Dedifferentiated amniotic fluid mesenchymal stem cell (primary cell): ENCODE results near the gene TRIP13.

Source experiments
- DNase-seq: peaks from one replicate; pipeline ENCODE4 v3.0.0-alpha.2; 2016; ENCODE audit errors: extremely low spot score

TRIP13 gene

GRCh38 chr5:854966-855743, 37.5 kb upstream of the TRIP13 start:
- DNase-seq, result no peak

DNA sequence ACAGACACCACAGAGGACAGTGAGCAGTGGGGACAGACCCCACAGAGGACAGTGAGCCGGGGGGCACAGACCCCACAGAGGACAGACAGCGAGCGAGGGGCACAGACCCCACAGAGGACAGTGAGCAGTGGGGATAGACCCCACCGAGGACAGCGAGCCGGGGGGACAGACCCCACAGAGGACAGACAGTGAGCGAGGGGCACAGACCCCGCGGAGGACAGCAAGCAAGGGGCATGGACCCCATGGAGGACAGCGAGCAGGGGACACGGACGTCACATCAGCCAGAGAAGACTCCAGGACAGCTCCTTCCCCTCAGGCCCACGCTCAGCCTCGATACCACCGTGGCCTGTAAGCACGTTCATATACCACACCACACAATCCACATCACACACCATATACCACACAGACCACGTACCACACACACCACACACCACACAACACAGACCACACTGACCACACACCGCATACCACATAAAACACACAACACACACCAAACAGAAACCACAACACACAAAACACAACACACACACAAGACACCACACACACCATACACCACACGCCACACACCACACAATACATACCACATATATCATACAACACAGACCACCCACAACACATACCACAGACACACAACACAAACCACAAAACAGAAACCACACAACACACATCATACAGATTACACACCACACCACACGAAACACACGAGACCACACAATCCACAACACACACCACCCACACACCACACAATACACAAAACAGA, 36.7 kb upstream of the TRIP13 start:
- no peak for DNase-seq

- DNase-seq, result no peak
Observed at GRCh38 chr5:856531-857425, 35.9 kb upstream of the TRIP13 start.

- DNase-seq, result no peak
Observed at GRCh38 chr5:858726-859125, 34.0 kb upstream of the TRIP13 start.

- DNase-seq, result no peak
Observed at GRCh38 chr5:859391-859790, 33.3 kb upstream of the TRIP13 start.

DNA sequence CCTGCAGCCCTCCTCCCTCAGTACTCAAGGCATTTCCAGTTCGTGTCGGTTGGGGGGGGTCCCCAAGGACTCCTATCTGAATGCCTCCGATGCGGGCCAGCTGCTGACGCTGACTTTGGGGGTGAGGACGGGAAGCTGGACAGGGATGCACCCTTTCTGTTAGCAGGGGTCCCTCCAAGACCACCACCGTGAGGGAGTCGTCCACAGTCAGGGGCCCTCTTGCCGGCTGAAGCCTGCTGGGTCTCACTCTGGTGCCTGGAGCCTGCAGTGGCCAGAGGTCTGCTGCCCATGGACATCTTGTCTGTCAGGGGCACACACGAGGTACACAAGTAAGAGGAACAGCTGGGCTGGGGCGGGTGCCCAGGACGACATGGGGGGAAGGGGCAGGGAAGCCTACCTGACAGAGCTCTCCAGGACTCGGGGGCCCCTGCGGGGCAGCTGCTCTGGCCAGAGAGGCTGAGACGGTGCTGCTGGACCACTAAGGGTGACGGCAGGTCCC, 32.8 kb upstream of the TRIP13 start:
- no peak for DNase-seq

GRCh38 chr5:860506-861150, 32.1 kb upstream of the TRIP13 start:
- DNase-seq, result no peak

GRCh38 chr5:861442-862366, 31.0 kb upstream of the TRIP13 start:
- no peak for DNase-seq

DNA sequence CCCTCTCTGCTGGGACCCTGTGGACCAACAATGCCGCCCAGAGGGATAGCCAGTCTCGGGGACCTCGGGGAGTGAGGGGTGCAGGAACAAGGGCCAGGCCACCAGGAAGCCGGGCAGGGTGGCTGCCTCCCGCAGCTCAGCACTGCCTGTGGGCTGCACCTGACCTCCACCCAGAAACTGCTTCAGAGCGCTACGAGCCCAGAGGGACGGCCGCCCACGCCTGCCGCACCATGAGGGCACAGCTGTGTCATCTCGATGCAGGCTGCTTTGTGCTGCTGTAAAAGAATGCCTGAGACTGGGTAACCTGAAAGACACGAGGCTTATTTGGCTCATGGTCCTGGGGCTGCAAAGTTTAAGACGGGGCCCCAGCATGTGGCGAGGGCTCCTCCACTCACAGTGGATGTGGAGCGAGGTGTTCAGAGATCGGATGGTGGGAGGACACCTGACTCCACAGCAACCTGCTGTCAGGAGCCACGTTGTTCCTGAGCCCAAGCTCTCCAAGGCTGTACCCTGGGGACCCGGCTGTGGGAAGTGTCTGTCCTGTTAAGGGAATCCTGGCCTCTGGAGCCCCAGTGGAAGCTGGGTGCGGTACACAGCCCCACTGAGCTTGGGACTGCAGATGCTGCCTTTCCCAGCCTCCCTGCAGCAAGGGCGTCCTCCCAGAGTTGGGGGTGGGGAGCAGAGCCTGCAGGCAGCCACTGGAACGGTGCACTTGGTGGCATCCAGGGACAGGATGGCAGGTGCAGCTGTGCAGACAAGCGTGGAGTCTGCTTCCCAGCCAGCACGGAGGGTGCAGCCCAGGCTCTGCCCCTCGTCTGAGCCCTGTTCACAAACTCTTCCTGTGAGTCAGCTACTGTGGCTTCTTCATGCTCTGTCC, 30.1 kb upstream of the TRIP13 start:
- no peak for DNase-seq

DNA sequence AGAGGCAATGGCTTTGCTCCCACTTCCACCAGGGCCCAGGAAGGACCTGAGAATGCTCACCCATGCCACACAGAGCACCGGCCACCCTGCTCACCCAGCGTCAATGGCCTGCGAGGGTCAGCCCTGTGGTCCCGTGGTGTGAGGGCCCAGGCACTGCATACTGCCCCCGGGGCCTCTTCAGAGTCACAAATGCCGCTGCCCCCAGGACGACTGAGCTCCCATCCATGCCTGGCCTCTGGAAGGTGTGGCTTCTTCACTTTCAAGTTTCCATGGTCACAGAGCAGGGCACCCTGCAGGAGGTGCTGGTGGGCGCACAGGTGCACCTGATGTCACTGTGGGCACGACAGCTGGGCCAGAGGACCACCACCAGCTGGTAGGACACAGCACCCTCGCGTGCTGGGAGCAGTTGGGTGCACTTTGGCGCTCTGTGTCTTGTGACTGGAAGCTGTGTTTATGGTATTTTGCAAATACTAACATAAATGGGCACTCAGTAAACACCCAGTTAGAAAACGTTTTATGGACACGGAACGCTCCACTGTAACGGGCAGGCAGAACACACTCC, 29.4 kb upstream of the TRIP13 start:
- DNase-seq, result no peak

DNA sequence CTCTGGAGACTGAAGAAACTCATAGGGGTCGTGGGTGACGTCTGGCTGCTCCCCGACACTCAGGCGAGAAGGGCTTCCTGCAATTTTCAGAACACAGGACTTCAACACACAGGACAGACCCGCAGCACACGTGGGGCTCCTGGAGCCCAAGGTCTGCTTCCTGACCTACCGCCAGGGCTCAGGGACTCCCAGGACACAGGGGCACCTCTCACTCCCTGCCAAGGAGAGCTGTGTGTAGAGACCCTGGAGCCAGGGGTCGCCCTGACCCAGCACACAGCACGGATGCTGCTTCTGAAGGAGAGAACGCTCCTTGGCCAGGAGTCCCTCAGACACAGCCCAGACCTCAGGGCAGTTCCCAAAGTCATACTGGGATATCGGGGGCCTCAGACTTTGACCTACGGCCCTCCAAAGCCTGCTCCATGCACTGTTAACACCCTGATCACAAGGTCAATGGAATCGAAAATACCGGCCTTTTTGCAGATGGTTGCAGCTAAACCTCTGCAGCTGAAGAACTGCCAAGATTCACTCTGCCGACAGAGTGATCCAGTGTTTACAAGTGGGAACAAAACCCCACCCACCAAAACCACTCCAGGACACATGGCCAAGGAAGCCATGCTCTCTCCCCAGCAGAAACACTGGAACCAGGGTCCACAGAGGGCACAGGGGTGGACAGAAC, 28.1 kb upstream of the TRIP13 start:
- DNase-seq, result no peak

DNA sequence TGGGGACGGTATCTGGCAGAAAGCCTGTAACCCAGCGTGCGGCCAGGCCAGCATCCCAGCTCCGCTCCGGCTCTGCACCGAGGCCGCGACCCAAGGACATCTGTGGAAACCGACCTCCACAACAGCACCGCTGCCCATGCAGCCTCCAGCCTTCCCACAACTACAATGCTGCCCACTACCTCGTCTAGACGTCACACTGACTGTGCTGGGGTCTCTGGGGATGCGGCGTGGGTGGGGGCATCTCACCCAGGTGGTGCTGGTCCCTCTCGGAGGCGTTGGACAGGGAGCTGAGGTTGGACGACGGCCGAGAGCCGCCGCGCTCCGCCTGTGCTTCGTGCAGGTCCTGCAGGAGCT, 27.5 kb upstream of the TRIP13 start:
- DNase-seq, result no peak

DNA sequence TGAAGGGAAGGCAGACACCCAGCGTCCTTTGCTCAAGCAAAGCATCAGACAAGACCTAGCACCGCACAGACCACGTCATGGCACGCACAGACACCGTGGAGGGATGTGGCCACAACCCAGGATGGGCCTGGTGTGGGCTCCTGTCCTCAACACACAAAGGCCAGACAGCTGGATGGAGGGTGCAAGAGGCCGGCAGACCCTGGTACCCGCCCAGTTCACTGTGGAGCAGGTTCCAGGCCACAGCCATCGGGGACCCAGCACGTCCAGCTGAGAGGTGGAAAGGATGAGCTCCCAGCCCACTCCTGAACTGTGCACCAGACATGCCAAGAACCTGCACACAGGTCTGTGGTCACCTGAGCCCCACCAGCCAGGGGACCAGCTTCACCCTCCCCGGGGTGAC, 26.9 kb upstream of the TRIP13 start:
- no peak for DNase-seq

- DNase-seq, result no peak
Observed at GRCh38 chr5:867300-867870, 25.3 kb upstream of the TRIP13 start.

GRCh38 chr5:868428-869135, 24.1 kb upstream of the TRIP13 start:
- DNase-seq, result no peak

DNA sequence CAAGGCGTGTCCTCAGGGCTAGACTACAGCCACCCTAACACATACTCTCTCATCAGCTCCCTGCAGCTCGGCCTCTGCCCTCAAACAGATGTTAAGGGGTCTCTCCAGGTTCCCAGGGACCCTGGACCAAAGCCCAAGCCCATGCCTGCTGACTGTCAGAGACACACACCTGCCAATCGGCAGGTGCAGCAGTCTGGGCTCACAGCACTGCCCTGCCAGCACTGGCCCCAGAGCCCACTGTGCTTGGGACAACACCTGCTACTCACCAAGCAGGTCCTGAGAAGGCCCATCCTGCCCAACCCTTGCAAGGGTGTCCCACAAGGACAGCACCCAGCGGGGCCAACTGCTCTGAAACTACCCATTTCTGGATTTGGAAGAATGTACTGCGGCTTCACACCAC, 21.7 kb upstream of the TRIP13 start:
- no peak for DNase-seq

GRCh38 chr5:871596-872298, 20.9 kb upstream of the TRIP13 start:
- DNase-seq, result no peak
